Measurements from ENCODE around the gene CUL4A.

Gene CUL4A

GRCh38 chr13:113179374-113180230 is 29.8 kb upstream of the CUL4A start:
- no peak for DNase-seq (ENCODE audit: low spot score)

GRCh38 chr13:113182046-113182445 is 27.4 kb upstream of the CUL4A start:
- DNase-seq (ENCODE audit: low spot score), result no peak

GRCh38 chr13:113183450-113184129 is 25.8 kb upstream of the CUL4A start:
- DNase-seq (ENCODE audit: low spot score), result peak; percentile 12

GRCh38 chr13:113184568-113185440 is 24.6 kb upstream of the CUL4A start:
- no peak for DNase-seq (ENCODE audit: low spot score)

GRCh38 chr13:113186061-113186900 is 23.1 kb upstream of the CUL4A start:
- no peak for DNase-seq (ENCODE audit: low spot score)

GRCh38 chr13:113187263-113187669 is 22.1 kb upstream of the CUL4A start:
- peak; percentile 73 for DNase-seq (ENCODE audit: low spot score)

- DNase-seq (ENCODE audit: low spot score), result no peak
Measured at GRCh38 chr13:113187883-113188665, 21.3 kb upstream of the CUL4A start.

- no peak for DNase-seq (ENCODE audit: low spot score)
Measured at GRCh38 chr13:113190181-113190580, 19.2 kb upstream of the CUL4A start.

- no peak for DNase-seq (ENCODE audit: low spot score)
Measured at GRCh38 chr13:113192279-113192678, 17.1 kb upstream of the CUL4A start.

GRCh38 chr13:113192902-113193301 is 16.5 kb upstream of the CUL4A start:
- no peak for DNase-seq (ENCODE audit: low spot score)

GRCh38 chr13:113195360-113195759 is 14.1 kb upstream of the CUL4A start:
- DNase-seq (ENCODE audit: low spot score), result no peak

GRCh38 chr13:113196970-113197737 is 12.3 kb upstream of the CUL4A start:
- no peak for DNase-seq (ENCODE audit: low spot score)

- no peak for DNase-seq (ENCODE audit: low spot score)
Measured at GRCh38 chr13:113201815-113202214, 7.6 kb upstream of the CUL4A start.

- no peak for DNase-seq (ENCODE audit: low spot score)
Measured at GRCh38 chr13:113202912-113203311, 6.5 kb upstream of the CUL4A start.

- DNase-seq (ENCODE audit: low spot score), result no peak
Measured at GRCh38 chr13:113203507-113204377, 5.7 kb upstream of the CUL4A start.

- no peak for DNase-seq (ENCODE audit: low spot score)
Measured at GRCh38 chr13:113204378-113204734, 5.1 kb upstream of the CUL4A start.

GRCh38 chr13:113205428-113205931 is 3.9 kb upstream of the CUL4A start:
- no peak for DNase-seq (ENCODE audit: low spot score)

- no peak for DNase-seq (ENCODE audit: low spot score)
Measured at GRCh38 chr13:113207460-113207859, 2.0 kb upstream of the CUL4A start.

All from globus pallidus (tissue), 1 donor.